ENCODE results near the gene GDPGP1. TPM values are rescaled to one million over a fixed set of nuclear protein-coding genes. Genes with fewer than 3 reads are reported as not detected.
"Not testable (repeated sequence)": the region's sequence is repeated elsewhere in the genome, so short reads cannot be mapped to it uniquely, and the experiment has no call there.

GDPGP1 gene
- total RNA-seq, 2 donors from 2014 or later = 5.0 to 23.4 TPM

GRCh38 chr15:90257776-90258175, 23.8 kb downstream of the GDPGP1 start:
- Histone ChIP-seq H3K36me3 (no peaks in the 10 kb centered on the region), H3K9me3 (no peaks in the 10 kb centered on the region), H3K27me3 (replicated peaks; ENCODE audit: insufficient read depth) (no peaks in the 10 kb centered on the region), H3K4me1 (ENCODE audit: control insufficient read depth in 1 of 2, low read depth in 2 of 2) (no peaks in the 10 kb centered on the region), H3K27ac (no peak overlapping the region), H3K4me3 (no peak overlapping the region)
- ATAC-seq (ENCODE audit: insufficient number of reproducible peaks, low FRiP score, low read depth) (no peak), DNase-seq (ENCODE audit: low spot score) (no peak)
- no peak for TF ChIP-seq CTCF (IDR thresholded peaks at IDR 0.05)

- DNase-seq (ENCODE audit: low spot score) = no peak
- TF ChIP-seq CTCF (IDR thresholded peaks at IDR 0.05) = no peak
- Histone ChIP-seq H3K4me3 (no peak overlapping the region), H3K36me3 (no peaks in the 10 kb centered on the region), H3K4me1 (ENCODE audit: control insufficient read depth in 1 of 2, low read depth in 2 of 2) (peaks cover 4 to 5% of the 10 kb centered on the region in 2 donors), H3K9me3 (no peaks in the 10 kb centered on the region), H3K27me3 (replicated peaks; ENCODE audit: insufficient read depth) (no peaks in the 10 kb centered on the region), H3K27ac (no peak overlapping the region)
- no peak for ATAC-seq (ENCODE audit: insufficient number of reproducible peaks, low FRiP score, low read depth)
Measured at GRCh38 chr15:90259524-90259923, 25.5 kb downstream of the GDPGP1 start.

GRCh38 chr15:90260731-90261130, 26.7 kb downstream of the GDPGP1 start:
- not testable (repeated sequence) for H3K36me3 ChIP-seq; H3K27ac ChIP-seq; DNase-seq (ENCODE audit: low spot score); H3K27me3 ChIP-seq (replicated peaks; ENCODE audit: insufficient read depth); ATAC-seq (ENCODE audit: insufficient number of reproducible peaks, low FRiP score, low read depth); H3K4me3 ChIP-seq; H3K9me3 ChIP-seq
- peaks cover 8 to 11% of the 10 kb centered on the region in 2 donors for H3K4me1 ChIP-seq (ENCODE audit: control insufficient read depth in 1 of 2, low read depth in 2 of 2)

- TF ChIP-seq CTCF (IDR thresholded peaks at IDR 0.05) = no peak
- no peak overlapping the region for H3K4me3 ChIP-seq
- no peak for DNase-seq (ENCODE audit: low spot score)
- no peak for ATAC-seq (ENCODE audit: insufficient number of reproducible peaks, low FRiP score, low read depth)
- H3K9me3 ChIP-seq = no peaks in the 10 kb centered on the region
- H3K36me3 ChIP-seq = no peaks in the 10 kb centered on the region
- no peak overlapping the region for H3K27ac ChIP-seq
- H3K4me1 ChIP-seq (ENCODE audit: control insufficient read depth in 1 of 2, low read depth in 2 of 2) = peaks cover 10 to 15% of the 10 kb centered on the region in 2 donors
- H3K27me3 ChIP-seq (replicated peaks; ENCODE audit: insufficient read depth) = no peaks in the 10 kb centered on the region
Measured at GRCh38 chr15:90261811-90262210, 27.8 kb downstream of the GDPGP1 start.

GRCh38 chr15:90262426-90262825, 28.4 kb downstream of the GDPGP1 start:
- H3K27me3 ChIP-seq (replicated peaks; ENCODE audit: insufficient read depth) = no peaks in the 10 kb centered on the region
- H3K27ac ChIP-seq = no peak overlapping the region
- TF ChIP-seq CTCF (IDR thresholded peaks at IDR 0.05) = no peak
- H3K9me3 ChIP-seq = no peaks in the 10 kb centered on the region
- peaks cover 17 to 21% of the 10 kb centered on the region in 2 donors for H3K4me1 ChIP-seq (ENCODE audit: control insufficient read depth in 1 of 2, low read depth in 2 of 2)
- no peak for DNase-seq (ENCODE audit: low spot score)
- no peak overlapping the region for H3K4me3 ChIP-seq
- H3K36me3 ChIP-seq = no peaks in the 10 kb centered on the region
- ATAC-seq (ENCODE audit: insufficient number of reproducible peaks, low FRiP score, low read depth) = no peak

- DNase-seq (ENCODE audit: low spot score) = no peak
- Histone ChIP-seq H3K4me3 (peak overlapping the region; percentile 93), H3K9me3 (no peaks in the 10 kb centered on the region), H3K27ac (peak overlapping the region; percentile 90 to 97), H3K4me1 (ENCODE audit: control insufficient read depth in 1 of 2, low read depth in 2 of 2) (peaks cover 31 to 40% of the 10 kb centered on the region in 2 donors), H3K27me3 (replicated peaks; ENCODE audit: insufficient read depth) (no peaks in the 10 kb centered on the region), H3K36me3 (no peaks in the 10 kb centered on the region)
- TF ChIP-seq CTCF (IDR thresholded peaks at IDR 0.05) = no peak
- ATAC-seq (ENCODE audit: insufficient number of reproducible peaks, low FRiP score, low read depth) = no peak
Measured at GRCh38 chr15:90264671-90265070, 30.7 kb downstream of the GDPGP1 start.
